SIG-M5 treated with dmso at 0.1 percent for 504 hours (cell line): ENCODE results near the gene TGFBR3.

Experiments used
- DNase-seq: peaks from one replicate; lab custom pipeline; 2025; ENCODE audit not compliant: unreplicated experiment; lab: John Stamatoyannopoulos, UW

The TGFBR3 gene

GRCh38 chr1:91741301-91741700 is 144.7 kb downstream of the TGFBR3 start:
- DNase-seq = no peak

- no peak for DNase-seq
Observed at GRCh38 chr1:91737650-91738049, 148.3 kb downstream of the TGFBR3 start.

GRCh38 chr1:91736715-91737615 is 149.0 kb downstream of the TGFBR3 start:
- DNase-seq = no peak

GRCh38 chr1:91736146-91736714 is 149.7 kb downstream of the TGFBR3 start:
- DNase-seq = no peak

GRCh38 chr1:91735266-91735845 is 150.6 kb downstream of the TGFBR3 start:
- DNase-seq = no peak

GRCh38 chr1:91734761-91735160 is 151.2 kb downstream of the TGFBR3 start:
- no peak for DNase-seq

- no peak for DNase-seq
Observed at GRCh38 chr1:91733108-91733710, 152.7 kb downstream of the TGFBR3 start.

- peak; percentile 14 for DNase-seq
Observed at GRCh38 chr1:91732291-91733107, 153.5 kb downstream of the TGFBR3 start.

GRCh38 chr1:91731815-91732214 is 154.1 kb downstream of the TGFBR3 start:
- DNase-seq = no peak

GRCh38 chr1:91730801-91731732 is 154.9 kb downstream of the TGFBR3 start:
- peak; percentile 22 for DNase-seq

- DNase-seq = no peak
Observed at GRCh38 chr1:91729621-91730358, 156.2 kb downstream of the TGFBR3 start.

GRCh38 chr1:91727763-91728162 is 158.2 kb downstream of the TGFBR3 start:
- DNase-seq = no peak

- no peak for DNase-seq
Observed at GRCh38 chr1:91725989-91726721, 159.8 kb downstream of the TGFBR3 start.

- no peak for DNase-seq
Observed at GRCh38 chr1:91725618-91725988, 160.3 kb downstream of the TGFBR3 start.

- no peak for DNase-seq
Observed at GRCh38 chr1:91724644-91725043, 161.3 kb downstream of the TGFBR3 start.

GRCh38 chr1:91724231-91724630 is 161.7 kb downstream of the TGFBR3 start:
- no peak for DNase-seq

GRCh38 chr1:91720044-91720443 is 165.9 kb downstream of the TGFBR3 start:
- DNase-seq = no peak

- DNase-seq = no peak
Observed at GRCh38 chr1:91718877-91719276, 167.1 kb downstream of the TGFBR3 start.
